HepG2 (cell line): ENCODE data around the gene POFUT1. TPM values are rescaled to one million over a fixed set of nuclear protein-coding genes. Genes with fewer than 3 reads are reported as not detected.

Experiments used
- CHCHD3 ChIP-seq: sonication (generic); formaldehyde crosslinking; IDR thresholded peaks from 2 replicates; pipeline ENCODE4 v1.8.0; 2022; ENCODE audit warnings: mild to moderate bottlenecking, missing genetic modification reagents, moderate library complexity
- DNMT3B ChIP-seq: conservative IDR thresholded peaks from 2 replicates; pipeline ENCODE4 v1.6.1; 2016; ENCODE audit warnings: missing biosample characterization, control low read depth
- FOXJ3 ChIP-seq: sonication (generic); formaldehyde crosslinking; IDR thresholded peaks from 2 replicates; pipeline ENCODE4 v1.4.0; 2020; ENCODE audit warnings: missing genetic modification reagents, mild to moderate bottlenecking, borderline replicate concordance
- GABPA ChIP-seq, 2 experiments: IDR thresholded peaks; 2 replicates each; pipeline ENCODE4 v1.6.1; 2011 to 2016; ENCODE audit warnings: low read depth in 2 of 2, low read length in 1 of 2, missing biosample characterization in 1 of 2, missing genetic modification characterization in 1 of 2
- GPN1 ChIP-seq: sonication (generic); formaldehyde crosslinking; IDR thresholded peaks from 2 replicates; pipeline ENCODE4 v1.5.1; 2020; ENCODE audit warnings: missing genetic modification reagents, borderline replicate concordance
- HES4 ChIP-seq: sonication (generic); formaldehyde crosslinking; IDR thresholded peaks from 2 replicates; pipeline ENCODE4 v1.9.0; 2021; ENCODE audit warnings: mild to moderate bottlenecking, missing genetic modification reagents, borderline replicate concordance
- JDP2 ChIP-seq: sonication (generic); formaldehyde crosslinking; IDR thresholded peaks from 2 replicates; pipeline ENCODE4 v1.8.1; 2022; ENCODE audit warnings: missing genetic modification reagents, borderline replicate concordance
- MAFK ChIP-seq, 2 experiments: IDR thresholded peaks in 1 of 2; conservative IDR thresholded peaks in 1 of 2; 2 replicates each; pipeline ENCODE4 v1.6.1; 2011; ENCODE audit warnings: improper control_type of control experiment in 2 of 2, low read length in 2 of 2
- NCOR1 ChIP-seq: fragments of 200-600 bp; sonication (generic); IDR thresholded peaks from 2 replicates; pipeline ENCODE4 v1.7.0; 2017; ENCODE audit warnings: antibody characterized with exemption, low read length, borderline replicate concordance
- NFKB2 ChIP-seq: sonication (generic); formaldehyde crosslinking; IDR thresholded peaks from 2 replicates; pipeline ENCODE4 v1.4.0; 2020; ENCODE audit warnings: missing genetic modification reagents, borderline replicate concordance
- PHF21A ChIP-seq: sonication (generic); formaldehyde crosslinking; IDR thresholded peaks from 2 replicates; pipeline ENCODE4 v1.5.0; 2020; ENCODE audit warnings: mild to moderate bottlenecking, missing genetic modification reagents
- PITX1 ChIP-seq: sonication (generic); formaldehyde crosslinking; IDR thresholded peaks from 2 replicates; pipeline ENCODE4 v1.5.1; 2020; ENCODE audit warnings: mild to moderate bottlenecking, missing genetic modification reagents
- RFXAP ChIP-seq: sonication (generic); formaldehyde crosslinking; IDR thresholded peaks from 2 replicates; pipeline ENCODE4 v1.4.0; 2020; ENCODE audit warnings: missing genetic modification reagents, borderline replicate concordance
- SIX4 ChIP-seq: sonication (generic); formaldehyde crosslinking; IDR thresholded peaks from 2 replicates; pipeline ENCODE4 v1.4.0; 2020; ENCODE audit warnings: missing genetic modification reagents
- SSRP1 ChIP-seq: IDR thresholded peaks from 2 replicates; pipeline ENCODE4 v1.6.1; 2016; ENCODE audit warnings: control low read depth
- TAF1 ChIP-seq: sonication (generic); formaldehyde crosslinking; IDR thresholded peaks from 2 replicates; pipeline ENCODE4 v1.4.0; 2020; ENCODE audit warnings: missing genetic modification reagents
- ZNF20 ChIP-seq: sonication (generic); formaldehyde crosslinking; IDR thresholded peaks from 2 replicates; pipeline ENCODE4 v1.4.0; 2020; ENCODE audit warnings: mild to moderate bottlenecking, moderate library complexity, missing genetic modification reagents
- ZNF563 ChIP-seq: sonication (generic); formaldehyde crosslinking; IDR thresholded peaks from 2 replicates; pipeline ENCODE4 v1.8.0; 2022; ENCODE audit warnings: mild to moderate bottlenecking, moderate library complexity, missing genetic modification reagents
- polyA plus RNA-seq, 8 experiments: library from polyadenylated mRNA; depleted of rRNA in 3 of 8; stranded (reverse) in 7 of 8; unstranded in 1 of 8; fragments of >200 nt; fragmentation: Illumina TruSeq in 4 of 8; extraction: Trizol in 4 of 8; gene quantifications; 2 replicates each; pipeline versions ENCODE4 v1.2.1 to v1.2.3, GENCODE V29; 2011 to 2016; ENCODE audit warnings: low read depth in 4 of 8, missing spikeins in 1 of 8, mixed read lengths in 1 of 8; ENCODE audit not compliant: insufficient read depth in 1 of 8
- total RNA-seq, 5 experiments: library from RNA; depleted of rRNA; stranded (reverse); fragments of >200 nt; fragmentation: Illumina TruSeq; extraction: Trizol; gene quantifications; 2 replicates each; pipeline ENCODE4 v1.2.3, GENCODE V29; 2016; ENCODE audit warnings: low read depth in 1 of 5
- TF ChIP-seq, protein P1 (sequence below): sonication (generic); formaldehyde crosslinking; IDR thresholded peaks from 2 replicates; pipeline ENCODE4 v1.4.0; 2020; ENCODE audit warnings: missing genetic modification reagents
- TF ChIP-seq, protein P2 (sequence below): sonication (generic); formaldehyde crosslinking; conservative IDR thresholded peaks from 2 replicates; pipeline ENCODE4 v1.4.0; 2020; ENCODE audit warnings: missing genetic modification reagents
- TF ChIP-seq, protein P3 (sequence below): sonication (generic); formaldehyde crosslinking; IDR thresholded peaks from 2 replicates; pipeline ENCODE4 v1.4.0; 2020; ENCODE audit warnings: missing genetic modification reagents, borderline replicate concordance
- TF ChIP-seq, protein P4 (sequence below): sonication (generic); formaldehyde crosslinking; conservative IDR thresholded peaks from 2 replicates; pipeline ENCODE4 v1.4.0; 2020; ENCODE audit warnings: missing genetic modification reagents

POFUT1 gene
- total and polyA plus RNA-seq, 2 of the 13 experiments (the other 11 are each of a cell fraction or from before 2014, with no cell fraction given): 35.5 to 58.3 TPM

DNA sequence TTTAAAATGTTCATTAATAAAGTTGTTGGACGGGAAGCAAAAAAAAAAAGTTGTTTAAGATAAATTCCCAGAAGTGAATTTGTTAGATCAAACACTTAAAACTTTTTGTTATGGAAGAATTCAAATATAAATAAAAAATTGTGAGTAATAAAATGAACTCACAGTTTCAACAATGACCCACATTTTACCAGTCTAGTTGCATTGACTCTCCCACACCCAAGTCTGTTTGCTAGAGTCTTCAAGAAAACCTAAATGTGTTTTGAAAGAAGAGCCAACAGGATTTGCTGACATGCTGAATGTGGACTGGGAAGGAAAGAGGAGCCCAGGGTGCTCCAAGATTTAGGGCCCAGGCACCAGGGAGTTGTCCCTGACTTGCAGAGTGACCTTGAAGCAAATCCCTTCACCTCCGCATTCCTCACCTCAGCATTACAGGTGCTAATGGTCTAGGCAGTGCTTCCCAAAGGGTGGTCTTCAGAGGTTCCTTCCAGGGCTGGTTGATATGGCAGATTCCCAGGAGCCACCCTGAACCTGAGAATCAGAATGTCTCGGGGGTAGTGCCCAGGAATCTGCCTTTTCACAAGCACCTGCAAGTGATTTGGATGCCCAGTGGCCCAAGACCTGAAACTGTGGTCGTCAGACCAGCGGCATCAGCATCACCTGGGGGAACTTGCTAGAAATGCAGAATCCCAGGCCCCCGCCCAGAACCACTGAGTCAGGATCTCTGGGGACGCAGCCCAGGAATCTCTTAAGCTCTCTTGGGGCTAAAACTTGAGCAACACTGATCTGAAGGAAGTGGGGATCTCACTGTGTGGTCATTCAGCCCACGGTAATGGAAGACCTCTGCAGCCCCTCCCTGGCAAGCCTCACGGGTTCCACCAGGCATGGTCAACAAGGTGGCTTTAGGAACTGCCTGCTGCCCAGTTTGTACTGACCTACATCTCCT lies 31.1 kb downstream of the POFUT1 start (continued):
- TF ChIP-seq DNMT3B: no peak
- TF ChIP-seq RFXAP (CRISPR knock-in tag): no peak
- TF ChIP-seq NCOR1: no peak
- 0 out of 2 replicates have a peak, but pooled peaks have one; percentile 26 for TF ChIP-seq HES4
- TF ChIP-seq, protein P1, sequence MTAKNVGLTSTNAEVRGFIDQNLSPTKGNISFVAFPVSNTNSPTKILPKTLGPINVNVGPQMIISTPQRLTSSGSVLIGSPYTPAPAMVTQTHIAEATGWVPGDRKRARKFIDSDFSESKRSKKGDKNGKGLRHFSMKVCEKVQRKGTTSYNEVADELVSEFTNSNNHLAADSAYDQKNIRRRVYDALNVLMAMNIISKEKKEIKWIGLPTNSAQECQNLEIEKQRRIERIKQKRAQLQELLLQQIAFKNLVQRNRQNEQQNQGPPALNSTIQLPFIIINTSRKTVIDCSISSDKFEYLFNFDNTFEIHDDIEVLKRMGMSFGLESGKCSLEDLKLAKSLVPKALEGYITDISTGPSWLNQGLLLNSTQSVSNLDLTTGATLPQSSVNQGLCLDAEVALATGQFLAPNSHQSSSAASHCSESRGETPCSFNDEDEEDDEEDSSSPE: no peak
- no peak for TF ChIP-seq GABPA (IDR thresholded peaks at IDR 0.05; ENCODE audit: low read depth, low read length)
- TF ChIP-seq GABPA (CRISPR knock-in tag; IDR thresholded peaks at IDR 0.05; ENCODE audit: low read depth): no peak
- no peak for TF ChIP-seq GPN1 (CRISPR knock-in tag)
- TF ChIP-seq MAFK (conservative IDR thresholded peaks at IDR 0.05 in 1 of 2, IDR thresholded peaks at IDR 0.05 in 1 of 2; ENCODE audit: low read length in 2 of 2): peak; percentile 18 to 41; a peak in 1 of 4 replicates
- TF ChIP-seq NFKB2: peak; percentile 42; the same call in 1 of the 2 replicates
- TF ChIP-seq, protein P2, sequence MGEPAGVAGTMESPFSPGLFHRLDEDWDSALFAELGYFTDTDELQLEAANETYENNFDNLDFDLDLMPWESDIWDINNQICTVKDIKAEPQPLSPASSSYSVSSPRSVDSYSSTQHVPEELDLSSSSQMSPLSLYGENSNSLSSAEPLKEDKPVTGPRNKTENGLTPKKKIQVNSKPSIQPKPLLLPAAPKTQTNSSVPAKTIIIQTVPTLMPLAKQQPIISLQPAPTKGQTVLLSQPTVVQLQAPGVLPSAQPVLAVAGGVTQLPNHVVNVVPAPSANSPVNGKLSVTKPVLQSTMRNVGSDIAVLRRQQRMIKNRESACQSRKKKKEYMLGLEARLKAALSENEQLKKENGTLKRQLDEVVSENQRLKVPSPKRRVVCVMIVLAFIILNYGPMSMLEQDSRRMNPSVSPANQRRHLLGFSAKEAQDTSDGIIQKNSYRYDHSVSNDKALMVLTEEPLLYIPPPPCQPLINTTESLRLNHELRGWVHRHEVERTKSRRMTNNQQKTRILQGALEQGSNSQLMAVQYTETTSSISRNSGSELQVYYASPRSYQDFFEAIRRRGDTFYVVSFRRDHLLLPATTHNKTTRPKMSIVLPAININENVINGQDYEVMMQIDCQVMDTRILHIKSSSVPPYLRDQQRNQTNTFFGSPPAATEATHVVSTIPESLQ (CRISPR knock-in tag): no peak
- TF ChIP-seq, protein P3, sequence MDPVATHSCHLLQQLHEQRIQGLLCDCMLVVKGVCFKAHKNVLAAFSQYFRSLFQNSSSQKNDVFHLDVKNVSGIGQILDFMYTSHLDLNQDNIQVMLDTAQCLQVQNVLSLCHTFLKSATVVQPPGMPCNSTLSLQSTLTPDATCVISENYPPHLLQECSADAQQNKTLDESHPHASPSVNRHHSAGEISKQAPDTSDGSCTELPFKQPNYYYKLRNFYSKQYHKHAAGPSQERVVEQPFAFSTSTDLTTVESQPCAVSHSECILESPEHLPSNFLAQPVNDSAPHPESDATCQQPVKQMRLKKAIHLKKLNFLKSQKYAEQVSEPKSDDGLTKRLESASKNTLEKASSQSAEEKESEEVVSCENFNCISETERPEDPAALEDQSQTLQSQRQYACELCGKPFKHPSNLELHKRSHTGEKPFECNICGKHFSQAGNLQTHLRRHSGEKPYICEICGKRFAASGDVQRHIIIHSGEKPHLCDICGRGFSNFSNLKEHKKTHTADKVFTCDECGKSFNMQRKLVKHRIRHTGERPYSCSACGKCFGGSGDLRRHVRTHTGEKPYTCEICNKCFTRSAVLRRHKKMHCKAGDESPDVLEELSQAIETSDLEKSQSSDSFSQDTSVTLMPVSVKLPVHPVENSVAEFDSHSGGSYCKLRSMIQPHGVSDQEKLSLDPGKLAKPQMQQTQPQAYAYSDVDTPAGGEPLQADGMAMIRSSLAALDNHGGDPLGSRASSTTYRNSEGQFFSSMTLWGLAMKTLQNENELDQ: no peak
- TF ChIP-seq, protein P4, sequence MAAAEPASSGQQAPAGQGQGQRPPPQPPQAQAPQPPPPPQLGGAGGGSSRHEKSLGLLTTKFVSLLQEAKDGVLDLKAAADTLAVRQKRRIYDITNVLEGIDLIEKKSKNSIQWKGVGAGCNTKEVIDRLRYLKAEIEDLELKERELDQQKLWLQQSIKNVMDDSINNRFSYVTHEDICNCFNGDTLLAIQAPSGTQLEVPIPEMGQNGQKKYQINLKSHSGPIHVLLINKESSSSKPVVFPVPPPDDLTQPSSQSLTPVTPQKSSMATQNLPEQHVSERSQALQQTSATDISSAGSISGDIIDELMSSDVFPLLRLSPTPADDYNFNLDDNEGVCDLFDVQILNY (CRISPR knock-in tag): no peak
- no peak for TF ChIP-seq CHCHD3 (CRISPR knock-in tag)
- TF ChIP-seq PITX1 (CRISPR knock-in tag): no peak
- no peak for TF ChIP-seq ZNF20 (CRISPR knock-in tag)
- TF ChIP-seq JDP2 (CRISPR knock-in tag): no peak
- TF ChIP-seq SIX4 (CRISPR knock-in tag): no peak
- no peak for TF ChIP-seq PHF21A
- no peak for TF ChIP-seq TAF1 (CRISPR knock-in tag)
- no peak for TF ChIP-seq SSRP1
- no peak for TF ChIP-seq FOXJ3
- TF ChIP-seq ZNF563 (CRISPR knock-in tag): 0 out of 2 replicates have a peak, but pooled peaks have one; percentile 33
